ENCODE results near the gene GLRB. TPM values are rescaled to one million over a fixed set of nuclear protein-coding genes. Genes with fewer than 3 reads are reported as not detected.
"Not testable (repeated sequence)": the region's sequence is repeated elsewhere in the genome, so short reads cannot be mapped to it uniquely, and the experiment has no call there.

Gene GLRB
- total RNA-seq, 1 experiment from 2014 or later, result 5.1 TPM

- DNase-seq (ENCODE audit: low spot score), result peak; percentile 28
- POLR2A ChIA-PET (ENCODE audit: low non-redundant PET), result no interaction called here
- CTCF ChIA-PET, result no interaction called here
- no peak overlapping the region for H3K4me3 ChIP-seq (ENCODE audit: low read depth, low read length, poor library complexity, severe bottlenecking)
- H3K36me3 ChIP-seq (ENCODE audit: insufficient read depth, low read length, poor library complexity, severe bottlenecking), result no peaks in the 10 kb centered on the region
- no peaks in the 10 kb centered on the region for H3K9me3 ChIP-seq (ENCODE audit: low read depth, low read length, poor library complexity, severe bottlenecking)
- intact Hi-C loops (cut with micrococcal nuclease; ENCODE audit: unreplicated experiment), result loop anchor here (5.0 kb wide), 1 partner anchor 575 kb away; no protein-coding TSS in a partner anchor
- no peak overlapping the region for H3K27ac ChIP-seq (ENCODE audit: low read depth, low read length, poor library complexity, severe bottlenecking)
- H3K4me1 ChIP-seq (ENCODE audit: insufficient read depth, low read length, poor library complexity, severe bottlenecking), result peaks cover 14% of the 10 kb centered on the region
- BruUV-seq (replicated peaks), result no TSS peak
- no peak for TF ChIP-seq EZH2 (IDR thresholded peaks at IDR 0.05; ENCODE audit: borderline replicate concordance, low read depth, low read length, poor library complexity, severe bottlenecking)
- TF ChIP-seq CTCF (conservative IDR thresholded peaks at IDR 0.05; ENCODE audit: low read depth, low read length), result peak; percentile 49
- no peaks in the 10 kb centered on the region for H3K27me3 ChIP-seq (replicated peaks; ENCODE audit: insufficient read depth, low read depth, low read length, poor library complexity)
Observed at GRCh38 chr4:157172011-157172410, 96.1 kb downstream of the GLRB start.

GRCh38 chr4:157180268-157180667, 104.3 kb downstream of the GLRB start:
- H3K36me3 ChIP-seq (ENCODE audit: insufficient read depth, low read length, poor library complexity, severe bottlenecking); H3K4me3 ChIP-seq (ENCODE audit: low read depth, low read length, poor library complexity, severe bottlenecking); H3K27ac ChIP-seq (ENCODE audit: low read depth, low read length, poor library complexity, severe bottlenecking); POLR2A ChIA-PET (ENCODE audit: low non-redundant PET); H3K9me3 ChIP-seq (ENCODE audit: low read depth, low read length, poor library complexity, severe bottlenecking); CTCF ChIA-PET; DNase-seq (ENCODE audit: low spot score); BruUV-seq (replicated peaks); intact Hi-C loops (cut with micrococcal nuclease; ENCODE audit: unreplicated experiment); H3K27me3 ChIP-seq (replicated peaks; ENCODE audit: insufficient read depth, low read depth, low read length, poor library complexity); H3K4me1 ChIP-seq (ENCODE audit: insufficient read depth, low read length, poor library complexity, severe bottlenecking): not testable (repeated sequence)

GRCh38 chr4:157184300-157184699, 108.3 kb downstream of the GLRB start:
- H3K4me3 ChIP-seq (ENCODE audit: low read depth, low read length, poor library complexity, severe bottlenecking), result no peak overlapping the region
- CTCF ChIA-PET, result no interaction called here
- no TSS peak for BruUV-seq (replicated peaks)
- no peaks in the 10 kb centered on the region for H3K27me3 ChIP-seq (replicated peaks; ENCODE audit: insufficient read depth, low read depth, low read length, poor library complexity)
- H3K4me1 ChIP-seq (ENCODE audit: insufficient read depth, low read length, poor library complexity, severe bottlenecking), result no peaks in the 10 kb centered on the region
- H3K36me3 ChIP-seq (ENCODE audit: insufficient read depth, low read length, poor library complexity, severe bottlenecking), result no peaks in the 10 kb centered on the region
- H3K9me3 ChIP-seq (ENCODE audit: low read depth, low read length, poor library complexity, severe bottlenecking), result no peaks in the 10 kb centered on the region
- DNase-seq (ENCODE audit: low spot score), result no peak
- no peak for TF ChIP-seq EZH2 (IDR thresholded peaks at IDR 0.05; ENCODE audit: borderline replicate concordance, low read depth, low read length, poor library complexity, severe bottlenecking)
- no peak for TF ChIP-seq CTCF (conservative IDR thresholded peaks at IDR 0.05; ENCODE audit: low read depth, low read length)
- intact Hi-C loops (cut with micrococcal nuclease; ENCODE audit: unreplicated experiment), result no loop called here
- POLR2A ChIA-PET (ENCODE audit: low non-redundant PET), result no interaction called here
- no peak overlapping the region for H3K27ac ChIP-seq (ENCODE audit: low read depth, low read length, poor library complexity, severe bottlenecking)

- no peak for DNase-seq (ENCODE audit: low spot score)
- H3K27ac ChIP-seq (ENCODE audit: low read depth, low read length, poor library complexity, severe bottlenecking), result no peak overlapping the region
- intact Hi-C loops (cut with micrococcal nuclease; ENCODE audit: unreplicated experiment), result no loop called here
- no peak for TF ChIP-seq EZH2 (IDR thresholded peaks at IDR 0.05; ENCODE audit: borderline replicate concordance, low read depth, low read length, poor library complexity, severe bottlenecking)
- TF ChIP-seq CTCF (conservative IDR thresholded peaks at IDR 0.05; ENCODE audit: low read depth, low read length), result no peak
- no peaks in the 10 kb centered on the region for H3K9me3 ChIP-seq (ENCODE audit: low read depth, low read length, poor library complexity, severe bottlenecking)
- CTCF ChIA-PET, result no interaction called here
- no peaks in the 10 kb centered on the region for H3K4me1 ChIP-seq (ENCODE audit: insufficient read depth, low read length, poor library complexity, severe bottlenecking)
- BruUV-seq (replicated peaks), result no TSS peak
- no peaks in the 10 kb centered on the region for H3K27me3 ChIP-seq (replicated peaks; ENCODE audit: insufficient read depth, low read depth, low read length, poor library complexity)
- POLR2A ChIA-PET (ENCODE audit: low non-redundant PET), result no interaction called here
- H3K4me3 ChIP-seq (ENCODE audit: low read depth, low read length, poor library complexity, severe bottlenecking), result no peak overlapping the region
- H3K36me3 ChIP-seq (ENCODE audit: insufficient read depth, low read length, poor library complexity, severe bottlenecking), result no peaks in the 10 kb centered on the region
Observed at GRCh38 chr4:157185363-157185762, 109.4 kb downstream of the GLRB start.

Measured in A673 (cell line).